IPS-18a (cell line): ENCODE measurements around the gene ERBB3.
"Not testable (repeated sequence)": the region's sequence is repeated elsewhere in the genome, so short reads cannot be mapped to it uniquely, and the experiment has no call there.

ENCODE experiments used
- H3K27ac ChIP-seq: one replicate; pipeline ENCODE4 v1.5.1; 2013; ENCODE audit warnings: low read length
- H3K27me3 ChIP-seq: one replicate; pipeline ENCODE4 v1.6.1; 2013; ENCODE audit warnings: mild to moderate bottlenecking, low read length; ENCODE audit not compliant: control insufficient read depth, insufficient read depth
- H3K36me3 ChIP-seq: one replicate; pipeline ENCODE4 v1.6.1; 2013; ENCODE audit warnings: low read depth, low read length; ENCODE audit not compliant: control insufficient read depth
- H3K4me1 ChIP-seq: one replicate; pipeline ENCODE4 v1.6.1; 2013; ENCODE audit warnings: low read depth, low read length; ENCODE audit not compliant: control insufficient read depth
- H3K4me3 ChIP-seq: one replicate; pipeline ENCODE4 v1.5.1; 2013; ENCODE audit warnings: low read length
- H3K9ac ChIP-seq: one replicate; pipeline ENCODE4 v1.6.1; 2013; ENCODE audit warnings: mild to moderate bottlenecking, low read length, moderate library complexity
- H3K9me3 ChIP-seq: one replicate; pipeline ENCODE4 v1.6.1; 2013; ENCODE audit warnings: low read depth, low read length; ENCODE audit not compliant: control insufficient read depth

ERBB3 gene

DNA sequence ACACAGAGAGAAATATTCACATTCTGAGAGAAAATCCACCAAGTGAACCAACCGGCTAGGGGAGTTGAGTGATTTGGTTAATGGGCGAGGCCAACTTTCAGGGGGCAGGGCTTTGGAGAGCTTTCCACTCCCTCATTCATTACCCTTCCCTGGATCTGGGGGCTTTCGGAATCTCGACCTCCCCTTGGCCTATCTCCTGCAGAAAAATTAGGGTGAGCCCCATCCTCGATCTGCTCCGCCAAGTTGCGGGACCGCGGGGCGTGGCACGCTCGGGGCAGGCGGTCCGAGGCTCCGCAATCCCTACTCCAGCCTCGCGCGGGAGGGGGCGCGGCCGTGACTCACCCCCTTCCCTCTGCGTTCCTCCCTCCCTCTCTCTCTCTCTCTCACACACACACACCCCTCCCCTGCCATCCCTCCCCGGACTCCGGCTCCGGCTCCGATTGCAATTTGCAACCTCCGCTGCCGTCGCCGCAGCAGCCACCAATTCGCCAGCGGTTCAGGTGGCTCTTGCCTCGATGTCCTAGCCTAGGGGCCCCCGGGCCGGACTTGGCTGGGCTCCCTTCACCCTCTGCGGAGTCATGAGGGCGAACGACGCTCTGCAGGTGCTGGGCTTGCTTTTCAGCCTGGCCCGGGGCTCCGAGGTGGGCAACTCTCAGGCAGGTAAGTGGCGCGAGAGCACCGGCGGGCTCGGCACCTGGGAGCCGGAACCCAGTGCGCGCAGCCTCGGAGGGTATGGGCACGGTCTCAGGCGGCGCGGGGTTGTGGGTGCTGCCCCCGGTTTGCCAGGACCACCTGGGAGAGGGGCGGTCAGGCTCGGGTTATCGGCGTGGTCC lies at the start of gene ERBB3:
Gene ERBB3 (plus strand): TSS at position 443 of the 833 bp plus-strand sequence. CDS start 136 bp downstream, at position 579.
- peak within 1 kb of the TSS; percentile 78 for H3K27ac ChIP-seq
- peaks cover 14% of the 10 kb centered on the region for H3K4me1 ChIP-seq
- H3K9me3 ChIP-seq, result no peaks in the 10 kb centered on the region
- no peaks in the 10 kb centered on the region for H3K36me3 ChIP-seq
- H3K4me3 ChIP-seq, result peak within 1 kb of the TSS; percentile 86
- no peaks in the 10 kb centered on the region for H3K27me3 ChIP-seq
- peak within 1 kb of the TSS; percentile 60 for H3K9ac ChIP-seq

DNA sequence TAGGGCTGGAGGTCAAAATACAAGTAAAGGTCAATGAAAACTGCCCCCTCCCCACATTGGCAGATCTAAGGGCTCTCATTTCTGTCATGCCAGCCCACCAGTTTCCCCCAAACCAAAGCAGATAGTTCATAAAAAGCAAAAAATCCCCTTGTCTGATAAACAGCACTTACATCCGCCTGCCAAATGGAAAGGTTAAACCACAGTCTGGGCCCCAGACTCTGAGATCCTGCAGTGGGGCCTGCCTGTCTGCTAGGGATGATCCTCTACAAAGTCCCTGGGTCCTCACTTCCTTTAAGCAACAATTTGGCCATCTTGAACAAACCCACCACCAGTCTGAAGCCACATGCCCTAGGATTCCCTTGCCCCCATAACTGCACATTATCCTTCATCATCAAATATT lies 48.0 kb upstream of the ERBB3 start:
- Histone ChIP-seq H3K4me3 (no peak overlapping the region), H3K27me3 (no peaks in the 10 kb centered on the region), H3K4me1 (no peaks in the 10 kb centered on the region), H3K27ac (no peak overlapping the region), H3K9ac (no peak overlapping the region), H3K9me3 (no peaks in the 10 kb centered on the region), H3K36me3 (peaks cover 48% of the 10 kb centered on the region)

GRCh38 chr12:56034586-56035332 lies 45.2 kb upstream of the ERBB3 start:
- no peaks in the 10 kb centered on the region for H3K4me1 ChIP-seq
- H3K27ac ChIP-seq, result no peak overlapping the region
- H3K27me3 ChIP-seq, result no peaks in the 10 kb centered on the region
- H3K36me3 ChIP-seq, result peaks cover 34% of the 10 kb centered on the region
- H3K4me3 ChIP-seq, result no peak overlapping the region
- H3K9me3 ChIP-seq, result no peaks in the 10 kb centered on the region
- no peak overlapping the region for H3K9ac ChIP-seq

- Histone ChIP-seq H3K4me3 (no peak overlapping the region), H3K27ac (no peak overlapping the region), H3K27me3 (no peaks in the 10 kb centered on the region), H3K9ac (no peak overlapping the region), H3K36me3 (peaks cover 29% of the 10 kb centered on the region), H3K4me1 (no peaks in the 10 kb centered on the region), H3K9me3 (no peaks in the 10 kb centered on the region)
These were observed 42.8 kb upstream of the ERBB3 start for GRCh38 chr12:56037161-56037560.

DNA sequence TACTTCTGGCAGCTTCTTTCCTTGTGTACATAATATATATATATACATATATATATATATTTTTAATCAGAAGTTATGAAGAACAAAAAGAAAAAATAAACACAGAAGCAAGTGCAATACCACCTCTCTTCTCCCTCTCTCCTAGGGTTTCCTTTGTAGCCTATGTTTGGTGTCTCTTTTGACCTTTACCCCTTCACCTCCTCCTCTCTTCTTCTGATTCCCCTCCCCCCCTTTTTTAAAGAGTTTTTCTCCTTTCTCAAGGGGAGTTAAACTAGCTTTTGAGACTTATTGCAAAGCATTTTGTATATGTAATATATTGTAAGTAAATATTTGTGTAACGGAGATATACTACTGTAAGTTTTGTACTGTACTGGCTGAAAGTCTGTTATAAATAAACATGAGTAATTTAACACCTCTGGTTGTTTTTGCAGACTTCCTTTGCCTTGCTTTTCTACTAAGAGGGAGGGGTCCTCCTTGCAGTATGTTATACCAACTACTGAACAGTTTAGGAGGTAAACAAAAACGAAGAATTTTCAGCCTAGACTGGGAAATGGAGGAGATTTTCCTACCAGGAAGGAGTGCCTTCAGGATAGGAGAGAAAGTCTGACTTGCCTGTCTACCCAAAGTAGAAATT lies 41.8 kb upstream of the ERBB3 start:
- Histone ChIP-seq H3K27me3 (no peaks in the 10 kb centered on the region), H3K27ac (no peak overlapping the region), H3K9ac (no peak overlapping the region), H3K4me3 (no peak overlapping the region), H3K9me3 (no peaks in the 10 kb centered on the region), H3K36me3 (peaks cover 25% of the 10 kb centered on the region), H3K4me1 (peaks cover 3% of the 10 kb centered on the region)

GRCh38 chr12:56040151-56040550 lies 39.8 kb upstream of the ERBB3 start:
- Histone ChIP-seq H3K27ac (no peak overlapping the region), H3K9ac (no peak overlapping the region)

DNA sequence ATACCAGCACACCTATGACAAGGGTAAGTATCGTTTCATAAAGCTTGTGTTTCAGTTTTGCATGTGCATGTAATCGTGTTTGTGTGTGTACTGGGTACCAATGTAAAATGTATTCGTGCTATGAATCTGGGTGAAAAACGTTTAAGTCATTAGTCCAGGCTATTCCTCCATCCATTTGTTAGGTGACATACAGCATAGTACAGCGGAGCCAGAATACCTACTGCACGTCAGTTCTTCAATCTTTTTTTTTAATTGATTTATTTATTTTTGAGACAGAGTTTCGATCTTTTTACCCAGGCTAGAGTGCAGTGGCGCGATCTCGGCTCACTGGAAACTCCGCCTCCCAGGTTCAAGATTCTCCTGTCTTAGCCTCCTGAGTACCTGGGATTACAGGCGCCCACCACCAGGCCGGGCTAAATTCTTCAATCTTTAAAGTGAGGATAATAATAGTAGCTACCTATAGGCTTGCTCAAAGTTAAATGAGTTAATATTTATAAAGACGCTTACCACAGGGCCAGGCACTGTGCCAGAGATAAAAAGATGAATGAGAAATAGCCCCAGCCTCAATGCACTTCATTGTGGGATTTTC lies 38.9 kb upstream of the ERBB3 start:
- Histone ChIP-seq H3K4me3 (peak overlapping the region; percentile 97), H3K36me3 (peaks cover 30% of the 10 kb centered on the region), H3K9ac (peak overlapping the region; percentile 62), H3K27ac (peak overlapping the region; percentile 57), H3K27me3 (no peaks in the 10 kb centered on the region), H3K4me1 (peaks cover 8% of the 10 kb centered on the region), H3K9me3 (no peaks in the 10 kb centered on the region)

More at GRCh38 chr12:56040151-56040550, 39.8 kb upstream of the ERBB3 start:
- H3K27me3 ChIP-seq, result no peaks in the 10 kb centered on the region
- peaks cover 33% of the 10 kb centered on the region for H3K36me3 ChIP-seq
- H3K9me3 ChIP-seq, result no peaks in the 10 kb centered on the region
- peaks cover 8% of the 10 kb centered on the region for H3K4me1 ChIP-seq
- no peak overlapping the region for H3K4me3 ChIP-seq

DNA sequence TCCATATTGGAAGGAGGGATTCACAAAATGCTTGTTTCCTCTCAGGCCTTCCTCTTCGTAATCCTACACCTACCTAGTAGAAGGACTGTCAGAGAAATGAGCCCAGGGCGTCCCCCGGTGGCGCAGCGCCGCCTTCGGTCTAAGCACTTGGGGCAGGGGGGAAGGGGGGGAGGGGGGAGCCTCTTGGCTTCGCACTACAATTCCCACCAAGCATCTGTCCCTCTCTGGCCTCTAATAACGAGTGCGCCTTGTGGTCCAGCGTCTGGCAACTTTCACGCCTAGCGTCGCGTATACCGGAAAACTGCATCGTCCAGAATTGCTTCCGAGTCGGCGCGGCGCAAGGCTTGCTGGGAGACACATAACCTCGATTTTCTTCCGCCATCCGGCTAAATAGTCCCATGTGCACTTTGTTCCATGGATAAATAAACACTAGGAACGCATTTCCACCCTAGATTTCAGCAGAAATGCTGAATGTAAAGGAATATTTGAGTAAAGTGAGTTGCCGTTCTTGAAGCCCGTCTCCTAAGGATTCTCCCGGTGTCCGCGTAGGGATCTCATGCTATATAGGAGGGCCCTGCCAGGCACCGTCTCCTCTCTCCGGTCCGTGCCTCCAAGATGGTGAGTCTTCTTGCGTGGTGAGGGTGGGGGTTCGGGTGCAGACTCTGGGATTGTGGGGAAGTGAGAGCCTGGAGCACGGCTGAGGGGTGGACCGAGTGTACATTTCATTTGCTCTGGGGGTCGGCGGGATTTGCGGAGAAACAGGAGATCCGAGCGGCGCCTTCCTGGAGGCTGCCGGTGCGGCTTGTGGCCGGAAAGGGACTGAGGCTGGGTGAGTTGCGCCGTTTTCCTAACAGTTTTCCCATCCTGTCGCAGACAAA lies 38.2 kb upstream of the ERBB3 start, which contains the start of gene RPS26:
Gene RPS26 (plus strand): TSS at position 367 of the 878 bp plus-strand sequence. CDS start 249 bp downstream, at position 616.
- H3K36me3 ChIP-seq, result peaks cover 29% of the 10 kb centered on the region
- H3K27ac ChIP-seq, result peak within 1 kb of the TSS; percentile 90

GRCh38 chr12:56042430-56042813 lies 37.5 kb upstream of the ERBB3 start:
- H3K4me1 ChIP-seq, H3K27me3 ChIP-seq, H3K9me3 ChIP-seq: not testable (repeated sequence)
- peak overlapping the region; percentile 97 for H3K4me3 ChIP-seq
- peak overlapping the region; percentile 88 for H3K9ac ChIP-seq
- peak overlapping the region; percentile 90 for H3K27ac ChIP-seq
- H3K36me3 ChIP-seq, result peaks cover 29% of the 10 kb centered on the region

More for the DNA sequence above, 38.2 kb upstream of the ERBB3 start, which contains the start of gene RPS26:
- Histone ChIP-seq H3K27me3 (no peaks in the 10 kb centered on the region), H3K9me3 (no peaks in the 10 kb centered on the region), H3K9ac (peak within 1 kb of the TSS; percentile 88), H3K4me3 (peak within 1 kb of the TSS; percentile 97), H3K4me1 (peaks cover 8% of the 10 kb centered on the region)

GRCh38 chr12:56042843-56043242 lies 37.1 kb upstream of the ERBB3 start:
- Histone ChIP-seq H3K4me3 (peak overlapping the region; percentile 97), H3K4me1 (peaks cover 8% of the 10 kb centered on the region), H3K9ac (peak overlapping the region; percentile 88), H3K27ac (peak overlapping the region; percentile 90), H3K9me3 (no peaks in the 10 kb centered on the region), H3K27me3 (no peaks in the 10 kb centered on the region), H3K36me3 (peaks cover 29% of the 10 kb centered on the region)
